ENCODE measurements around the gene ZBTB45.
A peak's percentile ranks its signal among the peaks of the same experiment; 100 is the strongest.

ZBTB45 gene
- 9.1 to 14.5 (median 13.4) reads per million in 3 experiments for total RNA-seq

- peak; percentile 88 for DNase-seq
Measured at GRCh38 chr19:58519355-58520256, at the start of gene ZBTB45. ZBTB45 (minus strand) TSS chr19:58519810; CDS start chr19:58517673, 2,137 bp downstream.

- no peak for DNase-seq
Measured at GRCh38 chr19:58568453-58569130, 49.0 kb upstream of the ZBTB45 start.

DNA sequence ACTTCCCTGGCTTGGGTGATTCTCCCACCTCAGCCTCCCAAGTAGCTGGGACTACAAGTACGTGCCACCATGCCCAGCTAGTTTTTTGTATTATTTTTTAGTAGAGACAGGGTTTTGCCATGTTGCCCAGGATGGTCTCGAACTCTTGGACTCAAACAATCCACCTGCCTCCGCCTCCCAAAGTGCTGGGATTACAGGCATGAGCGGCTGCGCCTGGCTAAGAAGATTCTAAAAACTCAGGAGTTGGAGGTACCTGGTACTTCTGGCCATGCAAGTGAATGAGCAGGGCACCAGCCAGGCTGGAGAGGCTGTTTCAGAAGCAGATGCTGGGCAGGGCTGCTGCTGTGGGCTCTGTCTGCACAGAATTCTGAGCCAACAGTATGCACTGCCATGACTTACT lies 47.4 kb upstream of the ZBTB45 start:
- DNase-seq, result no peak

- no peak for DNase-seq
Measured at GRCh38 chr19:58563823-58564222, 44.2 kb upstream of the ZBTB45 start.

DNA sequence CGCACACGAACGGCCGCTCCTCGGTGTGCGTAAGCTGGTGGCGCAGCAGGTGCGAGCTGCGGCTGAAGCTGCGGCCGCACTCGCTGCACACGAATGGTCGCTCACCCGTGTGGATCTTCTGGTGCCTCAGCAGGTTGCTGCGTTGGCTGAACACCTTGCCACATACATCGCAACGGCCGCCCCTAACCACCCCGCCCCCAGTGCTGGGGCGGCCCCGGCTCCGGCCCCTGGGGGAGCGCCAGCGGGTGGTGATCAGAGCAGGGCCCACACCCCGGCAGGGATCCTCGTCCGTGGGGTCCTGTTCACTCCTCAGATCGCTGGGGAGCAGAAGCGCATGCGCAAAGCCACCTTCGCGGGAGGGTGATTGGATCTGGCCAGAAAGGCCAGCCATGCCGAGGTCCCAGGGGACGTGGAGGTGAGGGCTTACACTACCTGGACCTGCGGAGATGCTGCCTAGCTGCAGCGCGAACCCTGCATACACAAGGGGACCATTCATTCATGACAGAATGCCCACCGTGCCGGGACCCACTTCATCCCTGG lies 43.5 kb upstream of the ZBTB45 start:
- no peak for DNase-seq

DNA sequence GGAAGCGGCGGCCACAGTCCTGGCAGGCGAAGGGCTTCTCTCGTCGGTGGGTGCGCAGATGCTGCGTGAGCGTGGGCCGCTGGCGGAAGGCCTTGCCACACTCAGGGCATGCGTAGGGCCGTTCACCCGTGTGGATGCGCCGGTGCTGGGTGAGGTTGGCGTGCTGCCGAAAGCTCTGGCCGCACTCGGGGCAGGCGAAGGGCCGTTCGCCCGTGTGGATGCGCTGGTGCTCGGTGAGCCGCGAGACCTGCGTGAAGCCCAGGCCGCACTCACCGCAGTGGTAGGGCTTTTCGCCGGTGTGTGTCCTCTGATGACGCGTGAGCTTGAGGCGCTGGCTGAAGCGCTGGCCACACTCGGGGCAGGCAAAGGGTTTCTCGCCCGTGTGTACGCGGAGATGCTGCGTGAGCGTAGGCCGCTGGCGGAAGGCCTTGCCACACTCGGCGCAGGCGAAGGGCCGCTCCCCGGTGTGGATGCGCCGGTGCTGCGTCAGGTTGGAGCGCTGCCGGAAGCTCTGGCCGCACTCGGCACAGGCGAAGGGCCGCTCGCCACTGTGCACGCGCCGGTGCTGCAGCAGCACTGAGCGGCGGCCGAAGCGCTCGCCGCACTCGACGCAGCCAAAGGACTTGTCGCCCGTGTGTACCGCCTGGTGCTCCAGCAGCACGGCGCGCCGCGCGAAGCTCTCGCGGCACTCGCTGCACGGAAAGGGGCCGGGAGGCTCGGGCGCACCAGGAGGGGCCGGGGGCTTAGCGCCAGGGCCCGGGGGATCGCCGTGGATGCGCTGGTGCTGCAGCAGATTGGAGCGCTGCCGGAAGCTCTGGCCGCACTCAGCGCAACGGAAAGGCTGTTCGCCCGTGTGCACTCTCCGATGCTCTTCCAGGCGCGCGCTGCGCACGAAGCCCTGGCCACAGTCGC lies 42.8 kb upstream of the ZBTB45 start:
- DNase-seq, result no peak

- DNase-seq, result no peak
Measured at GRCh38 chr19:58561373-58562121, 41.9 kb upstream of the ZBTB45 start.

DNA sequence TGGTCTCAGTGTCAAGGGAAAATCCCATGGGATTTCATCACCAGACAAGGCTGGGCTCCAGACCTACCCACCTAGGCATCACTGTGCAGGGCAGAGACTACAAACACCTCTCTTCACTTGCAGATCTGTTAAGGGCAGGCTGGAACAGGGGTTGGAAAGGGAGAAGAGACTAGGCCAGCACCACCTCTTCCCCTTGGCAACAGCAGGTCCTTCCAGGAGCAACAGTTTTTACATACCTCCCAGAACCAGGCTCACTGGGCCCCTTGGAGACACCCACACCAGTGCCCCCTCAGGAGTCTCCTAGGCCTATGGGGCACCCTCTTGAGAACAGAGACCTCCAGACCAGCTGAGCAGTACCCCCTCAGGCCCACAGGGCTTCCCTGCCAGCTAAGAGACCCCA lies 41.3 kb upstream of the ZBTB45 start:
- no peak for DNase-seq

DNA sequence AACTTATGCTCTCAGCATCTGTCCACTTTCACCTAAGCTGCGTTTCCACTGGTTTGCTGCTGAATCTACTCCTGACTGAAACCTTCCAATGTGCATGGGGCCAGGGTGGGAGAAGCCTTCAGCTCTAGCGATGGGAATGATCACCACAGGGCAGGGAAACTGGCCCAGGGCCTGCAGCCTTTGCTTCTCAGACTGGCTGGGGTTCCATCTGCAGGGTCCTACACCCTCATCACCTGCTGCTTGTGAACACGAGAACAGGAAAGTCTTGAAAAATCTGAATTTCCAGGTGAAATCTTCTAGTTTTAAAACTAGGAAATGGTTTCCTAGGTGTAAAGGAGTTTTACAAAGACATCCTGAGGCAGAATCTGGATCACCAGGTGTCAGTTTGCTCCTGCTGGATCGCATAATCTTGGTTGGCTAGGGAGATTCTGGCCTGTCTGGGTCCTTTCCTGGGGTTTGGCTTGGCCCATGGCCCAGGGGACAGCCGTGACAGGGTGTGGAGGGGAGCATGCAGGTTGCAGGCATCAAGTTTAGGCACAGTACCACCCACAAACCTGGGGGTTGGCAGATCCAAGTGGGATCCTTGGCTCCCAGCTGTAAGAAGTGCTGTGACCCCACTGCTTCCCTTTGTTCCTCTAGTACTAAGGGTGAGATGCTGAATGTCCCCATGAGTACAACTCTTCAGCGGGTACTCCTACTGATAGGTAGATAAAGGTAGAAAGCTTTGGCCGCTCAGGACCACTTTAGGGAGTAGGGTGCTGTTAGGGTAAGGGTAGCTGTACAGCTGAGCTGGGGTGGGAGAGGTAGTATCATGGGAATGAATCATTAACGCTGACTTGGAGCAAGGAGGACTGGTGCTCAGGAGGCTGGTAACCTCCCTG lies 40.6 kb upstream of the ZBTB45 start:
- DNase-seq, result no peak

GRCh38 chr19:58559275-58560006 lies 39.8 kb upstream of the ZBTB45 start:
- DNase-seq, result no peak

DNA sequence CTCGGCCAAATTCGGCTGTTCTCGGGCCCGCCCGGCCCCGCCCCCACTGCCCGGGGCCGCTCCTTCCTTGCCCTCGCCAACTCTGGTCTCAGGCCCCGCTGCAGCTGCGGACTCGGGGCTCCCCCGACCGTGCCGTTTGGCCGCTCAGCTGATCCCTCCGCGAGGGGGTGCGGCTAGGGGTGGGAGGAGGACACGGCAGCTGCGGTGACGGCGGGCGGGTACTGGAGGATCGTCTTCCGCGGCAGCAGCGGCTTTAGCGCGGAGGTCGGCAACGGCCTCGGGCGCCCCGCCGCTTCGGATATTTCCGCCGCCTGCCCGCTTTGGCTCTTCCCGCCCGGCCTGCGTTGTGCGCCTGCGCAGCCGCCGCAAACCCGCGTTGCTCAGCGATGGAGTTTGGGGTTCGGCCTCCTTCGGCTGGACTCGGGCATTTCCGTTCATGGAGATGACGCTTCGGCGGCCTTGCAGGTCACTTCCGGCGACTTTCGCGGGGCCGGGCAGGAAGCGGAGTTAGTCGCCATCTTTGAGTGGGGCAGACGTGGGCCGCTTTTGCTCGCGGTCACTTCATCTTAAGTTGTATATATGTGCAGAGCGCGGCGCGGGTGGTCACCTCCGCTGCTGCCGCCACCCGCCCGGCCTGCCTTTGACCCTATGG lies 39.1 kb upstream of the ZBTB45 start:
- peak; percentile 100 for DNase-seq

GRCh38 chr19:58558066-58558622 lies 38.5 kb upstream of the ZBTB45 start, which contains the start of gene UBE2M:
UBE2M (minus strand) TSS chr19:58558611; CDS start chr19:58558381, 230 bp downstream.
- DNase-seq, result peak; percentile 66

DNA sequence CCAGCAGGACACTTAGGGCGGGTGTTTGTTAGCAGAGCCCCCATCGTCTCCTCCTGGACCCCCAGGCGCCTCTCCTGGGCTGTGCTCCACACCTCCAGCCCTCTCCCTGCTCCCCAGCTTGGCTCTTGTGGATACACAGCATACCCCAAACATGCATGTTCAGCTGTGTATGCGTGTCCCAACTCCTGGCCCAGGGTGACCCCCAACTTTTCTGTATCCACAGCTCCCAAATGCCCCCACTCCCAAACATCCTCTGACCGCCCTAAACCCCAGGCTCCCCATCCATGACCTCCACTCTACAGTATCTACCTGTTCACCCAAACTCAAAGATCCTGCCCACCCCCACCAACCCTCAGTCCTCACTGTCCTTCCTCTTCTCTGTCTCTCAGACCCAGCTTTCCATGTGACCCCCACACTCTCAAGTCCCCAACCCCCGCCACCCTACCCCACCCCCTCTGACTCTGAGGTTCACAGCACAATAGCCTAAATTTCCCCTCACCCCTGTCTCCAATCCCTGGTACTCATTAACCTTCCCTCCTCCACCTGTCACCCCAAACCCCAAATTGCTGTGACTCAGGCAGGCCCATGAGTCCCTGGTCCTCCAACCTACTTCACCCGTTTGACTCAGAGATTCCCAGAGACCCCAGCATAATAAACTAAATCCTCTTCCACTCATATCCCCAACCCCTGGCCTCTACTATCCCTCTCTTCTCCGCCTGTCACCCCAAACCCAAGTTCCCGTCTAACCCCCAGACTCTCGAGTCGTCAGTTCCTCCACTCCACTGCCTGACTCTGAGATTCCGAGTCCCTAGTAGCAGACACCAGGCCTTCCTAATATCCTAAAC lies 37.8 kb upstream of the ZBTB45 start:
- DNase-seq, result no peak

- DNase-seq, result no peak
Measured at GRCh38 chr19:58556622-58557220, 37.1 kb upstream of the ZBTB45 start.

GRCh38 chr19:58555920-58556621 lies 36.5 kb upstream of the ZBTB45 start:
- no peak for DNase-seq

DNA sequence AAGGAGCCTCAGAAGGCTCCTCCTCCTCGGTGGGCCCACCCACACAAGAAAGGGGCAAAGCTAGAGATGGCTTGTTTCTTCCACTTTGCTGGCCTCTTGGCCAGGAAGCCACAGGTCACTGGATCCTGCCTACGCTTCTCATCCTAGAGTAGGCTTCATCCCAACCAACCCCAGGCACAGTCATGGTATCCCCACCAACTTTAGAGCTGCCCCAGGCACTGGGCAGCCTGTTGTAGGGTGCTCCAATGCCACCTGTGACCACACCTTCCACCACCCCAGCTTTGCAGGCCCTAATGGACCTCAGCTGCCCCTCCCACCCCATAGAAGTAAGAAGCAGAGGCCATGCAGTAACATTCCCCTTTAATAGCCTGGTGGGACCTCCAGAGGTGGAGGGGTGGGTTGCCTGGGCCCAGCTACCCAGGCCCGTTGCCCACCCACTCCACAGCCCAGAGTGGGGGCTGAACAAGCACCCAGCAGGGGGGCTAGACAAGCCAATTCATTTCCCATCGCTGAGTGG lies 35.8 kb upstream of the ZBTB45 start:
- DNase-seq, result no peak

Data from central memory CD4-positive, alpha-beta T cell (primary cell).